ENCODE measurements around the gene SMIM14.
"Not testable (repeated sequence)": the region's sequence is repeated elsewhere in the genome, so short reads cannot be mapped to it uniquely, and the experiment has no call there.

The SMIM14 gene

GRCh38 chr4:39627413-39627812, 11.3 kb downstream of the SMIM14 start:
- ATAC-seq: no peak
- H3K4me3 Mint-ChIP-seq: no peak overlapping the region
- H3K36me3 Mint-ChIP-seq (ENCODE audit: low read depth): no peaks in the 10 kb centered on the region
- DNase-seq: no peak
- H3K4me1 Mint-ChIP-seq: peaks cover 29% of the 10 kb centered on the region
- H3K27me3 Mint-ChIP-seq: no peaks in the 10 kb centered on the region
- H3K9me3 Mint-ChIP-seq: no peaks in the 10 kb centered on the region
- H3K27ac Mint-ChIP-seq: no peak overlapping the region

- Mint-ChIP-seq H3K27me3 (no peaks in the 10 kb centered on the region), H3K9me3 (no peaks in the 10 kb centered on the region), H3K4me3 (no peak overlapping the region), H3K36me3 (ENCODE audit: low read depth) (no peaks in the 10 kb centered on the region), H3K27ac (no peak overlapping the region), H3K4me1 (peaks cover 29% of the 10 kb centered on the region)
- DNase-seq (no peak), ATAC-seq (no peak)
Observed at GRCh38 chr4:39626913-39627312, 11.8 kb downstream of the SMIM14 start.

- DNase-seq (no peak), ATAC-seq (no peak)
- H3K4me3 Mint-ChIP-seq: peak overlapping the region; percentile 19
- no peaks in the 10 kb centered on the region for H3K9me3 Mint-ChIP-seq
- H3K36me3 Mint-ChIP-seq (ENCODE audit: low read depth): no peaks in the 10 kb centered on the region
- no peak overlapping the region for H3K27ac Mint-ChIP-seq
- no peaks in the 10 kb centered on the region for H3K27me3 Mint-ChIP-seq
- peaks cover 29% of the 10 kb centered on the region for H3K4me1 Mint-ChIP-seq
Observed at GRCh38 chr4:39626261-39626660, 12.4 kb downstream of the SMIM14 start.

GRCh38 chr4:39621582-39621981, 17.1 kb downstream of the SMIM14 start:
- no peaks in the 10 kb centered on the region for H3K9me3 Mint-ChIP-seq
- H3K4me3 Mint-ChIP-seq: no peak overlapping the region
- no peak overlapping the region for H3K27ac Mint-ChIP-seq
- H3K27me3 Mint-ChIP-seq: no peaks in the 10 kb centered on the region
- ATAC-seq (no peak), DNase-seq (no peak)
- peaks cover 23% of the 10 kb centered on the region for H3K4me1 Mint-ChIP-seq
- no peaks in the 10 kb centered on the region for H3K36me3 Mint-ChIP-seq (ENCODE audit: low read depth)

GRCh38 chr4:39620551-39621313, 17.9 kb downstream of the SMIM14 start:
- Mint-ChIP-seq H3K36me3 (ENCODE audit: low read depth) (no peaks in the 10 kb centered on the region), H3K4me3 (no peak overlapping the region), H3K27ac (no peak overlapping the region), H3K27me3 (no peaks in the 10 kb centered on the region), H3K4me1 (peaks cover 22% of the 10 kb centered on the region), H3K9me3 (no peaks in the 10 kb centered on the region)
- no peak for ATAC-seq
- no peak for DNase-seq

- Mint-ChIP-seq H3K27me3 (no peaks in the 10 kb centered on the region), H3K4me3 (no peak overlapping the region), H3K36me3 (ENCODE audit: low read depth) (no peaks in the 10 kb centered on the region), H3K27ac (no peak overlapping the region), H3K9me3 (no peaks in the 10 kb centered on the region), H3K4me1 (peaks cover 8% of the 10 kb centered on the region)
- ATAC-seq: no peak
- no peak for DNase-seq
Observed at GRCh38 chr4:39617534-39617933, 21.1 kb downstream of the SMIM14 start.

- ATAC-seq (no peak), DNase-seq (no peak)
- Mint-ChIP-seq H3K9me3 (no peaks in the 10 kb centered on the region), H3K36me3 (ENCODE audit: low read depth) (no peaks in the 10 kb centered on the region), H3K27me3 (no peaks in the 10 kb centered on the region), H3K4me3 (no peak overlapping the region), H3K4me1 (peaks cover 8% of the 10 kb centered on the region), H3K27ac (no peak overlapping the region)
Observed at GRCh38 chr4:39616651-39617050, 22.0 kb downstream of the SMIM14 start.

- H3K9me3 Mint-ChIP-seq; H3K27me3 Mint-ChIP-seq; H3K4me1 Mint-ChIP-seq; H3K27ac Mint-ChIP-seq; ATAC-seq; H3K36me3 Mint-ChIP-seq (ENCODE audit: low read depth); DNase-seq; H3K4me3 Mint-ChIP-seq: not testable (repeated sequence)
Observed at GRCh38 chr4:39616112-39616511, 22.6 kb downstream of the SMIM14 start.

- H3K27ac Mint-ChIP-seq: no peak overlapping the region
- H3K36me3 Mint-ChIP-seq (ENCODE audit: low read depth): no peaks in the 10 kb centered on the region
- DNase-seq (no peak), ATAC-seq (no peak)
- H3K4me3 Mint-ChIP-seq: no peak overlapping the region
- no peaks in the 10 kb centered on the region for H3K9me3 Mint-ChIP-seq
- no peaks in the 10 kb centered on the region for H3K27me3 Mint-ChIP-seq
- H3K4me1 Mint-ChIP-seq: peaks cover 10% of the 10 kb centered on the region
Observed at GRCh38 chr4:39614487-39615162, 24.0 kb downstream of the SMIM14 start.

GRCh38 chr4:39613093-39613656, 25.5 kb downstream of the SMIM14 start:
- Mint-ChIP-seq H3K27me3 (no peaks in the 10 kb centered on the region), H3K36me3 (ENCODE audit: low read depth) (no peaks in the 10 kb centered on the region), H3K9me3 (no peaks in the 10 kb centered on the region), H3K27ac (no peak overlapping the region), H3K4me1 (peaks cover 17% of the 10 kb centered on the region), H3K4me3 (no peak overlapping the region)
- DNase-seq (no peak), ATAC-seq (no peak)

GRCh38 chr4:39609454-39609931, 29.2 kb downstream of the SMIM14 start:
- no peaks in the 10 kb centered on the region for H3K27me3 Mint-ChIP-seq
- peaks cover 4% of the 10 kb centered on the region for H3K36me3 Mint-ChIP-seq (ENCODE audit: low read depth)
- peak overlapping the region; percentile 64 for H3K27ac Mint-ChIP-seq
- ATAC-seq (peak; percentile 97), DNase-seq (no peak)
- H3K4me3 Mint-ChIP-seq: peak overlapping the region; percentile 33
- peaks cover 7% of the 10 kb centered on the region for H3K9me3 Mint-ChIP-seq
- peaks cover 12% of the 10 kb centered on the region for H3K4me1 Mint-ChIP-seq

- no peak for DNase-seq
- Mint-ChIP-seq H3K27me3 (no peaks in the 10 kb centered on the region), H3K9me3 (peaks cover 7% of the 10 kb centered on the region), H3K4me1 (peaks cover 12% of the 10 kb centered on the region), H3K36me3 (ENCODE audit: low read depth) (peaks cover 4% of the 10 kb centered on the region), H3K4me3 (no peak overlapping the region), H3K27ac (no peak overlapping the region)
- ATAC-seq: no peak
Observed at GRCh38 chr4:39608451-39608850, 30.2 kb downstream of the SMIM14 start.

GRCh38 chr4:39606747-39607146, 31.9 kb downstream of the SMIM14 start:
- H3K27me3 Mint-ChIP-seq: no peaks in the 10 kb centered on the region
- peaks cover 7% of the 10 kb centered on the region for H3K9me3 Mint-ChIP-seq
- H3K27ac Mint-ChIP-seq: no peak overlapping the region
- DNase-seq (no peak), ATAC-seq (no peak)
- peaks cover 9% of the 10 kb centered on the region for H3K4me1 Mint-ChIP-seq
- no peak overlapping the region for H3K4me3 Mint-ChIP-seq
- H3K36me3 Mint-ChIP-seq (ENCODE audit: low read depth): peaks cover 7% of the 10 kb centered on the region

GRCh38 chr4:39597695-39598381, 40.8 kb downstream of the SMIM14 start:
- Mint-ChIP-seq H3K4me1 (peaks cover 6% of the 10 kb centered on the region), H3K27me3 (no peaks in the 10 kb centered on the region), H3K4me3 (no peak overlapping the region), H3K9me3 (no peaks in the 10 kb centered on the region), H3K27ac (no peak overlapping the region), H3K36me3 (ENCODE audit: low read depth) (peaks cover 3% of the 10 kb centered on the region)
- no peak for DNase-seq
- ATAC-seq: no peak

All from activated naive CD8-positive, alpha-beta T cell treated with anti-CD3 and anti-CD28 coated beads, Interleukin-2, amount 50 U/mL, for 24 hours (primary cell).